HepG2 (cell line): ENCODE data around the gene RAB9A.

Source experiments
- CBX1 ChIP-seq: IDR thresholded peaks from one replicate; pipeline ENCODE4 v1.6.1; 2016; ENCODE audit warnings: antibody characterized with exemption, low read depth
- CTCF ChIP-seq: sonication (generic); formaldehyde crosslinking; IDR thresholded peaks from 2 replicates; pipeline ENCODE4 v1.5.0; 2020; ENCODE audit warnings: mild to moderate bottlenecking, missing genetic modification reagents, moderate library complexity
- ELF1 ChIP-seq: sonication (generic); formaldehyde crosslinking; IDR thresholded peaks from 2 replicates; pipeline ENCODE4 v1.4.0; 2020; ENCODE audit warnings: missing genetic modification reagents
- HDAC2 ChIP-seq: sonication (generic); formaldehyde crosslinking; IDR thresholded peaks from 2 replicates; pipeline ENCODE4 v1.4.0; 2020; ENCODE audit warnings: missing genetic modification reagents
- PITX1 ChIP-seq: sonication (generic); formaldehyde crosslinking; IDR thresholded peaks from 2 replicates; pipeline ENCODE4 v1.5.1; 2020; ENCODE audit warnings: mild to moderate bottlenecking, missing genetic modification reagents
- RELA ChIP-seq: sonication (generic); formaldehyde crosslinking; IDR thresholded peaks from 2 replicates; pipeline ENCODE4 v1.4.0; 2020; ENCODE audit warnings: missing genetic modification reagents
- RFX5 ChIP-seq: IDR thresholded peaks from 2 replicates; pipeline ENCODE4 v1.6.1; 2011; ENCODE audit warnings: low read depth, low read length, improper control_type of control experiment
- TP53 ChIP-seq: sonication (generic); formaldehyde crosslinking; conservative IDR thresholded peaks from 2 replicates; pipeline ENCODE4 v1.4.0; 2020; ENCODE audit warnings: missing genetic modification reagents
- YY1 ChIP-seq: IDR thresholded peaks from 2 replicates; pipeline ENCODE4 v1.6.1; 2011; ENCODE audit warnings: low read length, low read depth, moderate library complexity, mild to moderate bottlenecking; ENCODE audit not compliant: insufficient read depth, insufficient replicate concordance
- ZBTB46 ChIP-seq: sonication (generic); formaldehyde crosslinking; IDR thresholded peaks from 2 replicates; pipeline ENCODE4 v1.4.0; 2020; ENCODE audit warnings: mild to moderate bottlenecking, missing genetic modification reagents, borderline replicate concordance
- ZFP37 ChIP-seq: sonication (generic); formaldehyde crosslinking; IDR thresholded peaks from 2 replicates; pipeline ENCODE4 v1.4.0; 2020; ENCODE audit warnings: missing genetic modification reagents, borderline replicate concordance
- ZNF124 ChIP-seq: sonication (generic); formaldehyde crosslinking; IDR thresholded peaks from 2 replicates; pipeline ENCODE4 v1.4.0; 2020; ENCODE audit warnings: missing genetic modification reagents
- ZNF142 ChIP-seq: sonication (generic); formaldehyde crosslinking; IDR thresholded peaks from 2 replicates; pipeline ENCODE4 v1.4.0; 2020; ENCODE audit warnings: missing genetic modification reagents
- ZNF18 ChIP-seq: sonication (generic); formaldehyde crosslinking; IDR thresholded peaks from 2 replicates; pipeline ENCODE4 v1.8.0; 2022; ENCODE audit warnings: mild to moderate bottlenecking, missing genetic modification reagents; ENCODE audit not compliant: insufficient replicate concordance

- TF ChIP-seq ZNF18 (CRISPR knock-in tag) (no peak), ZFP37 (CRISPR knock-in tag) (no peak), HDAC2 (CRISPR knock-in tag) (no peak), RELA (CRISPR knock-in tag) (no peak), RFX5 (no peak), PITX1 (no peak), TP53 (CRISPR knock-in tag) (no peak), ELF1 (no peak), CTCF (no peak), ZNF124 (no peak), YY1 (no peak), ZNF142 (CRISPR knock-in tag) (no peak), CBX1 (no peak), ZBTB46 (no peak)
Observed at GRCh38 chrX:13697976-13698375, 9.0 kb downstream of the RAB9A start.
